ENCODE results near the gene PEX10. TPM values are rescaled to one million over a fixed set of nuclear protein-coding genes. Genes with fewer than 3 reads are reported as not detected.
A peak's percentile ranks its signal among the peaks of the same experiment; 100 is the strongest.

PEX10 gene
- total RNA-seq, 8 experiments from 2014 or later = 11.3 to 27.8 (median 20.9) TPM

DNA sequence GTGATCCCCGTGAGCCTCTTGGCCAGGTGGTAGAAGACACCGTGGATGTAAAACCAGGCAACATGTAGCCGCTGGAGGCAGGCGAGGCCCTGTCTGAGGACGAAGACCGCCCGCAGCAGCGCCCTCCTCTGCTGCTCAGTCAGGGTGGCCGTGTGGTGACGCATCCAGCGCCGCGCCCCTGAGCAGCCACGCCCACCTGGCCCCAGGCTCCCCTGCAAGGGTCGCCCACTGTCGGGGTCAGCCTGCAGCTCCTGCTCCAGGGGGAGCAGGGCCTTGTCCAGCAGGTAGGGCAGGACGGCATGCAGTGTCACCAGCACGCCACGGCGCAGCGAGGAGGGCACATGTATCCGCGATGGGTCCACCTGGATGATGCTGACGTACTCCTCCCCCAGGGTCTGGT lies 3.9 kb downstream of the PEX10 start:
- in situ Hi-C loops (cut with MboI; ENCODE audit: low pct_unique_long_range_greater_than_20kb in 2 of 9, low sequenced_read_pairs in 9 of 9, unreplicated experiment in 9 of 9) = loop anchor here in 5 of 9 experiments (25.0 kb wide), 3 partner anchors 129 to 1029 kb away; partner anchors contain the start of genes HES5 (in 2 of the 5) and PANK4 (in 2 of the 5)
- Histone ChIP-seq H3K4me3 (no peak overlapping the region), H3K4me1 (replicated peaks in 1 of 2) (peaks cover 10% of the 10 kb centered on the region in 2 donors), H3K27ac (no peak overlapping the region)
- WGBS, 10 experiments = 73 to 100% (median 88%) methylated on average over 1 to 9 of the region's 24 CpGs; no CpG with 5 or more reads in 4 of the 10 experiments
- no peak for ATAC-seq (replicated peaks in 6 of 8)

DNA sequence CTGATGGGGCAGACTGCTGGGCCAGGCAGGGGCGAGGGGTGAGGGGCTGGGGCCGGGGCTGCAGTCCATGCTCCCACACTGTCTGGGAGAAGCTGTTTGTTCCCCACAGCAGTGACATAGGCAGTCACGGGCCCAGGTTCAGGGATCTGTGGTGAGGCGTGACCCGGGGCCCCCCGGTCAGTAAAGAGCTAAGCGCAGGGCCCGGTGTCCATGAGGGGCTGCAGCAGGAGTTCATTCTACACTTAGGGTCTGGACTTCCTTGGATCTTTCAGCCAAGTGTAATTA lies 4.4 kb downstream of the PEX10 start:
- in situ Hi-C loops (cut with MboI; ENCODE audit: low pct_unique_long_range_greater_than_20kb in 2 of 9, low sequenced_read_pairs in 9 of 9, unreplicated experiment in 9 of 9) = loop anchor here in 5 of 9 experiments (25.0 kb wide), 3 partner anchors 129 to 1029 kb away; partner anchors contain the start of genes HES5 (in 2 of the 5) and PANK4 (in 2 of the 5)
- WGBS, 10 experiments = 40 to 80% methylated on average over 1 to 3 of the region's 8 CpGs; no CpG with 5 or more reads in 8 of the 10 experiments
- Histone ChIP-seq H3K27ac (no peak overlapping the region), H3K4me1 (replicated peaks in 1 of 2) (peaks cover 5 to 6% of the 10 kb centered on the region in 2 donors), H3K4me3 (no peak overlapping the region)
- no peak for ATAC-seq (replicated peaks in 6 of 8)

DNA sequence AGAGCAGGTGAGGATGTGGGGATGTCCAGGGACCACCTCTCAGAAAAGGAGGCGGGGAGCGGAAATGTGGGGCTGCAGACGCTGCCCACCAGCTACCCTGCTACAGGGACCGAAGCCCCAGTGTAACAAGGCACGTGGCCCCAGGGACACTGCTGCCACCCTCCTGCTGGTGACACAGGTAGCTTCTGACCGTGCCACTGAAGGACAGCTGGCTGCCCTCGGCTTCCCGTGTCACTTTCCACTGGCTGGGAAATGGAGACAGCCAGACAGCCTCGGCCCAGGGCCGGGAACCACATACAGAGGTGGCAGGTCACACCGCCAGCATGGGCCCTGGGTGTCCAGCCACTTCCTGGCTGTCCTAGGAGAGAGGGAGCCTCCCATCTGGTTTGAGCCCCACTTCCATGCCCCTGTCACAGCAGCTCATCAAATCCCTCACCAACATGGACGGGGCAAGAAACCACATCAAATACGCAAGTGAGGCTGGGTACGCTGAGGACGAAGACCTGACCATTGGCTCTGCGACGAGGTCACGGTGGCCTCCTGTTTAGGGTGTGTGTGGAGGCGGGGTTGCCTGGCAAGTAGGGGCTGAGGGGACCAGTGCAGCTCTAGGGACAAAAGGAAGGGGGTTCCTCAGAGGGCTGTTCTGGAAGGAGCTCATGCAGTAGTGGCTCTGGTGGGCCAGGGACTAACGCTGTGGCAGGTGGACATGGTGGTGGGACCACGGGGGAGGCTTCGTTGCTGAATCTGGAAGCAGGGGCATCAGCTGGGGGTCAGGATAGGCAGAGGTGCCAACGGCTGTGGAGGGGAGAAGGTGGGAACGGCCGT lies 5.0 kb downstream of the PEX10 start:
- Histone ChIP-seq H3K27ac (no peak overlapping the region), H3K4me1 (replicated peaks in 1 of 2) (peaks cover 5 to 6% of the 10 kb centered on the region in 2 donors), H3K4me3 (no peak overlapping the region)
- WGBS, 10 experiments = 76 to 86% (median 80%) methylated on average over 5 to 15 of the region's 25 CpGs; no CpG with 5 or more reads in 5 of the 10 experiments
- ATAC-seq (replicated peaks in 6 of 8) = no peak
- in situ Hi-C loops (cut with MboI; ENCODE audit: low pct_unique_long_range_greater_than_20kb in 2 of 9, low sequenced_read_pairs in 9 of 9, unreplicated experiment in 9 of 9) = loop anchor here in 5 of 9 experiments (25.0 kb wide), 3 partner anchors 130 to 1030 kb away; partner anchors contain the start of genes HES5 (in 2 of the 5) and PANK4 (in 2 of the 5)

DNA sequence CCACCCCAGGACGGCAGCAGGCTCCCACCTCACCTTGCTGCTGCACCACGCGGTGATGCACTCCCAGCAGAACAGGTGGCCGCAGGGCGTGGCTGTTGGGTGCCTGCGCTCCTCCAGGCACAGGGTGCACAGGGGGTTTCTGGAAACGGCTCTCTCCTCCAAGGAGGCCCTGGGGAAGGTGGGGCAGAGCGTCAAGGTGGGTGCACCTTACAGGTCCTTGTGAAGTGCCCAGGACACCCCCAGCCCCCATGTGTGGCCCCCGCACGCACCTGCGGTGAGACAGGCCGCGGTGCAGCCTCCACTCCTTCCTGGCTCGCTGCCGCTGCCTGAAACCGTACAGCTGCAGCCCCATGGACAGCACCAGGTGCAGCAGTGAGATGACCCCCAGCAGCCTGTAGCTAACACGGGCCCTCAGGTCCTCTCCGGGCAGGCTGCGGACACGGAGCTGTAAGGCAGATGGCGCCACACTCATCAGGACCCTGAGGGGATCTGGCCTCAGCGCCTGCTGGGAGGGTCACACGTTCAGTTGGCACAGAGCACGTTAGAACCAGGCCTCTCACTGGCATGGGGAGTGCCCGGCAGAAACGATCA lies 5.8 kb downstream of the PEX10 start:
- Histone ChIP-seq H3K4me3 (no peak overlapping the region), H3K27ac (no peak overlapping the region), H3K4me1 (replicated peaks in 1 of 2) (peaks cover 4% of the 10 kb centered on the region in 2 donors)
- WGBS, 10 experiments = 73 to 84% (median 79%) methylated on average over 8 to 17 of the region's 26 CpGs; no CpG with 5 or more reads in 7 of the 10 experiments
- ATAC-seq (replicated peaks in 6 of 8) = peak in 5 of 8 experiments; percentile 9 to 24 (median 17)
- in situ Hi-C loops (cut with MboI; ENCODE audit: low pct_unique_long_range_greater_than_20kb in 2 of 9, low sequenced_read_pairs in 9 of 9, unreplicated experiment in 9 of 9) = loop anchor here in 5 of 9 experiments (25.0 kb wide), 3 partner anchors 131 to 1031 kb away; partner anchors contain the start of genes HES5 (in 2 of the 5) and PANK4 (in 2 of the 5)

DNA sequence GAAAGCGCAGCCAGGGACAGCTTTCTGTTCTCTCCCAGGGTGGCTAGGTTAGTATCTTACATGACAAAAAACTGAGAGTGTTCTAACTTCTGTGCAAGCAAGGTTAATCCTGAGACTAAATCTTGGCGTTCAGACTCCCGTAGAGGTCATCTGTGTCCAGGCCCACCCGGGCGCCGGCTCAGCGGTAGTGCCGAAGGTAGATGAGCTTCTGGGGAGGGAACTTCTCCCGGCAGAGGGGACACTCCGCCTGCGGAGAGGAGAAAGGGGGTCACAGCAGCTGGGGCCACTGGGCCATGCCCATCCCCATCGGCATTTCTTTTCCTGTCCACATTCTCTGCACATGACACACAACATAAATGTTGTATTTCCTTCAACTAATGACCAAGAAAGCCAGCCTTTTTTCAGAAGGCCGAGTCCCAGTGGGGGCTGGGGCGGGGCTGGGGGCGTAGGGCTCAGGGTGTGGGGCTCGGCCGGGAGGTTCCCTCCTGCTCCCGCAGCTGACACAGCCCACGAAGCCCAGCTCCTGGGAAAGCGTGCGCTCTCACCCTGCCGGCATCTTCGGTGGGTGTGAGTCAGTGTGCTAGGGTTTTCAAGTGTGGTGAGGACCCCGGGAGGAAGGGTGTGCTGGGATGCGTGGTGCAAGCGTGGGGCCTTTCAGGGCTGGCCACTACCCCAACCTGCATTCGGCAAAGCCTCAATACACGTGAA lies 6.6 kb downstream of the PEX10 start:
- ATAC-seq (replicated peaks in 6 of 8) = peak in 5 of 8 experiments; percentile 1 to 17 (median 7)
- Histone ChIP-seq H3K4me1 (replicated peaks in 1 of 2) (no peaks in the 10 kb centered on the region), H3K4me3 (no peak overlapping the region), H3K27ac (no peak overlapping the region)
- WGBS, 10 experiments = 53 to 91% (median 81%) methylated on average over 1 to 13 of the region's 28 CpGs; no CpG with 5 or more reads in 3 of the 10 experiments
- in situ Hi-C loops (cut with MboI; ENCODE audit: low pct_unique_long_range_greater_than_20kb in 2 of 9, low sequenced_read_pairs in 9 of 9, unreplicated experiment in 9 of 9) = loop anchor here in 5 of 9 experiments (25.0 kb wide), 3 partner anchors 132 to 1032 kb away; partner anchors contain the start of genes HES5 (in 2 of the 5) and PANK4 (in 2 of the 5)

DNA sequence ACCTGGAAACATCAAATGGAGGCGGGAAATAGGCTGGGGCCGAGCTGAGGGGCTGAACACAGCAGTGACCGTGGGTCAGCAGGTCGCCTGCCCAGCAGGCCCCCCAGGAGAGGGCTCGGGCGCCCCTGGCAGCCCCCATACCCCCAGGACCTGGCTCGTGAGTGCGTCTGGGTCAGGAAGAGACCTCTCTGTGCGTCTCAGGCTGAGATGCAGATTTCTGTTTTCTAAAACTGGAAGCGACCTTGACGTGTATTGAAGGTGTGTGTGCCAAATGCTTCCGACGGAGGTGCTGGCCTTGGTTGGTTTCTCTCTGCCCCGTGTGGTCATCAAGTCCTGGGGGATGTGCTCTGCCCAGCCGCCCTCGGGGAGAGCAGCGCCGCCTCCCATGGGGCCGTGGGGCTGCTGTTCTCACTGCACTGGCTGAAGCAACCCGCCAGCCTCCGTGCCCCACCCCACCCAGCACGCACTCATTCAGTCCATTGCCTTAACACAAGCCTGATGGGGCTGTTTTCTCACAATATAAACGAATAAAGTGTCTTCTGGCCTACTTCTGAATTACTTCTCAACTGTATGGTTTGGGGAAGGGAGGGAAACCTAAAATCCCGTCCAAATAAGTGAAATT lies 7.4 kb downstream of the PEX10 start:
- in situ Hi-C loops (cut with MboI; ENCODE audit: low pct_unique_long_range_greater_than_20kb in 2 of 9, low sequenced_read_pairs in 9 of 9, unreplicated experiment in 9 of 9) = loop anchor here in 5 of 9 experiments (25.0 kb wide), 3 partner anchors 132 to 1032 kb away; partner anchors contain the start of genes HES5 (in 2 of the 5) and PANK4 (in 2 of the 5)
- WGBS, 10 experiments = 53 to 100% (median 83%) methylated on average over 1 to 20 of the region's 24 CpGs; no CpG with 5 or more reads in 4 of the 10 experiments
- Histone ChIP-seq H3K4me3 (no peak overlapping the region), H3K27ac (no peak overlapping the region), H3K4me1 (replicated peaks in 1 of 2) (no peaks in the 10 kb centered on the region)
- ATAC-seq (replicated peaks in 6 of 8) = peak; percentile 8 to 35 (median 22)

DNA sequence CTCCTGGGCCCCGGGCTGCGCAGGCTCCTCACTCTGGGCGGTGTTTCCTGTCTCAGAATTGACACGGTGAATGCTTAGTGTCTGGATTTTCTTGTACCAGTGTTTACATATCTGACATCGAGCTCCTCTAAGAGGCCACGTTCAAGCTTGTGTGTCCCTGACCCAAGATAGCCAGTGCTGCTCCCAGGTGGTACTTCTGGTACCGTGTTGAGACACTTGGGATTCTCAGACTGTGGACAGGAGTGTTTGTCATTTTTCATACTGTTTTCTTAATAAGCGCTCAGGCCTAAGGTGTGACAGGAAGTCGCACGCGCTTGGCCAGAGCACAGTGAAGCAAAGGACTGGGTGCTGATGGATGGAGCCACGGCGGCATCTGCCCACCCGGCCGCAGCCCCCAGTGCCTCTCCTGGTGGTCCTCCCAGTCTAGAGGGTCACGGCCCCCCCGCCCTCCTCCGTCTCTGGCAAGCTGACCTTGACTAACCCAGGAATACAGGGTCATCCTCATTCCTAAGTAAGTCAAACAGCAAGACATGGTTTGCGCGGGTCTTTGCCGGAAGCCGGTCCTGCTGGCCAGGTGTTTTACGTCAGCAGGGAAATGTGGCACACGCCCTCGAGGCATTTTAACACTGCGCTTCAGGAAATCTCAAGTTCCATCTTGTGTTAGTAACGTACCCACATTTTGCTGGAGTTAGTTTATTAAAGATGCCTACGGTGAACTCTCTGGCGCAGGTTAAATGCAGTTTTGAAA lies 8.0 kb downstream of the PEX10 start:
- Histone ChIP-seq H3K4me3 (no peak overlapping the region), H3K4me1 (replicated peaks in 1 of 2) (no peaks in the 10 kb centered on the region), H3K27ac (no peak overlapping the region)
- no peak for ATAC-seq (replicated peaks in 6 of 8)
- in situ Hi-C loops (cut with MboI; ENCODE audit: low pct_unique_long_range_greater_than_20kb in 2 of 9, low sequenced_read_pairs in 9 of 9, unreplicated experiment in 9 of 9) = loop anchor here in 5 of 9 experiments (25.0 kb wide), 3 partner anchors 133 to 1033 kb away; partner anchors contain the start of genes HES5 (in 2 of the 5) and PANK4 (in 2 of the 5)
- 70 to 100% (median 92%) methylated on average over 2 to 25 of the region's 29 CpGs; no CpG with 5 or more reads in 3 of the 10 experiments for WGBS, 10 experiments

DNA sequence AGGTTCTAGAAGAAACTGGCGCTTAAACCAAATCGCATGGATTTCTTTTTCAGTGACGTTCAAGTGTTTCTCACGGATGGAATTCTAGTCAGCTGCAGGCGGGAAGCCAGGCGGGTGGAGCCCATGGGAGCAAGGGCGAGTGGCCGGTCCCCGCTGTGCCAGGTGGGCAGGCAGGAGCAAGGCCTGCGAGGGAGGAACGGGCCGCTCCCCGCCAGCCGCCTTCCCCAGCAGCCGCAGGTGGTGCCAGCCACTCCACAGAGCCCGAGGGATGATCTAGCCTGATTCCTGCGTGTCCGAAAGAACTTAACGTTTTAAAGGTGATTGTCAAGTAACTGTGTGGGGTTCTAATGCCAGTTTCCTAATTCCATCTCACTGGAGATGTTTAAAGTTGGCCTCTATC lies 9.1 kb downstream of the PEX10 start:
- no peak overlapping the region for H3K27ac ChIP-seq
- in situ Hi-C loops (cut with MboI; ENCODE audit: low pct_unique_long_range_greater_than_20kb in 2 of 9, low sequenced_read_pairs in 9 of 9, unreplicated experiment in 9 of 9) = loop anchor here in 5 of 9 experiments (25.0 kb wide), 3 partner anchors 134 to 1034 kb away; partner anchors contain the start of genes HES5 (in 2 of the 5) and PANK4 (in 2 of the 5)

DNA sequence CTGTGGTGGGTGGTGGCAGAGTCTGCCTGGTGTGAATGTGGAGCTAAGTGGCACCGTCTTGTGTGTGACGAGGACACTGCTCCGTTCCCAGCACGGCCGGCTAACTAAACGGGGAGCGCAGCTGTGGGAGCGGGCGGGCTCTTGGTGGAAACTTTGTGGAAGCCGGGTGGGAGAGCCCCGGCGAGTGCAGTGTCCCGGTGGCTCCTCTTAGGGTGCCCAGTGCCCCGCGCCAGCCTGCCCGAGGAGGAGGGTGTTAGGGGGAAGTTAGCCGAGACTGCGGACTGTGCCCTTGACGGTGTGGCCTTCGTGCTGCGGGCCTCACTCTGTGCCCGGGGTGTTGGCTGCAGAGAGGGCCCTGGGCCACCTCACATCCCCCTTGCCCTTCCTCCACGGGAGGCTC lies 9.9 kb downstream of the PEX10 start:
- 85 to 100% (median 98%) methylated on average over 1 to 19 of the region's 23 CpGs; no CpG with 5 or more reads in 2 of the 10 experiments for WGBS, 10 experiments
- in situ Hi-C loops (cut with MboI; ENCODE audit: low pct_unique_long_range_greater_than_20kb in 2 of 9, low sequenced_read_pairs in 9 of 9, unreplicated experiment in 9 of 9) = loop anchor here in 5 of 9 experiments (25.0 kb wide), 3 partner anchors 135 to 1035 kb away; partner anchors contain the start of genes HES5 (in 2 of the 5) and PANK4 (in 2 of the 5)
- peak in 1 of 8 experiments; percentile 2 for ATAC-seq (replicated peaks in 6 of 8)
- Histone ChIP-seq H3K4me3 (no peak overlapping the region), H3K4me1 (replicated peaks in 1 of 2) (no peaks in the 10 kb centered on the region), H3K27ac (peak overlapping the region in 1 of 2 donors; percentile 14)

More for the DNA sequence above, 9.1 kb downstream of the PEX10 start:
- H3K4me1 ChIP-seq (replicated peaks in 1 of 2) = no peaks in the 10 kb centered on the region
- H3K4me3 ChIP-seq = no peak overlapping the region
- no peak for ATAC-seq (replicated peaks in 6 of 8)
- WGBS, 10 experiments = 83 to 100% (median 92%) methylated on average over 2 to 19 of the region's 19 CpGs; no CpG with 5 or more reads in 2 of the 10 experiments

DNA sequence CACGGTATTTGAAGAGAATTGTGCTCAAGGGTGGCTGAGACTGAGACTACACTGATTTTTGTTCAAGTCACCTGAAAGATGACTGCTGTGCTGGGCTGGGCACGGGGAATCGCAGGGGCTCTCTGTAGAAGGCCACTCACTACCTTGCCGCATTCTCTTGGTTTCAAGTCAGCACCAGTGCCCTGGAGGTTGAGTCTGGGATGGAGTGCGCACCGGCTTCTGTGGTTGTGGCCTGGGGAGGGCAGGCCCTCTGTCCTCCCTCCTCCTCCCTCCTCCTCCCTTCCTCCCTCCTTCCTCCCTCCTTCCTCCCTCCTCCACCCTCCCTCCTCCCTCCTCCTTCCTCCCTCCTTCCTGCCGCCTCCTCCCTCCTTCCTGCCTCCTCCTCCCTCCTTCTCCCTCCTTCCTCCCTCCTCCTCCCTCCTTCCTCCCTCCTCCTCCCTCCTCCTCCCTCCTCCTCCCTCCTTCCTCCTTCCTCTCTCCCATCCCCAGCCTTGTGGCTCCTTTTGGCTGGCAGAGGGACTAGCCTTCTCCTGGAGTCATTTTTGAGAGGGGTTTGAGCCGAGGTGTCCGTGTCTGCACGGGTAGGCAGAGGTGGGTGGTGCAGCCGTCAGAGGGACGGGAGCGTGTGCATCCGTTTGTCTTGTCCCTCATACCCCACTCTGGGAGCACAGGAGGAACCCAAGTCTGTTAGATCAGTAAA lies 11.3 kb downstream of the PEX10 start:
- Histone ChIP-seq H3K4me1 (replicated peaks in 1 of 2) (no peaks in the 10 kb centered on the region), H3K4me3 (no peak overlapping the region), H3K27ac (no peak overlapping the region)
- in situ Hi-C loops (cut with MboI; ENCODE audit: low pct_unique_long_range_greater_than_20kb in 2 of 9, low sequenced_read_pairs in 9 of 9, unreplicated experiment in 9 of 9) = loop anchor here in 5 of 9 experiments (25.0 kb wide), 3 partner anchors 136 to 1036 kb away; partner anchors contain the start of genes HES5 (in 2 of the 5) and PANK4 (in 2 of the 5)
- WGBS, 10 experiments = 25 to 100% (median 93%) methylated on average over 1 to 13 of the region's 14 CpGs; no CpG with 5 or more reads in 4 of the 10 experiments
- ATAC-seq (replicated peaks in 6 of 8) = no peak

DNA sequence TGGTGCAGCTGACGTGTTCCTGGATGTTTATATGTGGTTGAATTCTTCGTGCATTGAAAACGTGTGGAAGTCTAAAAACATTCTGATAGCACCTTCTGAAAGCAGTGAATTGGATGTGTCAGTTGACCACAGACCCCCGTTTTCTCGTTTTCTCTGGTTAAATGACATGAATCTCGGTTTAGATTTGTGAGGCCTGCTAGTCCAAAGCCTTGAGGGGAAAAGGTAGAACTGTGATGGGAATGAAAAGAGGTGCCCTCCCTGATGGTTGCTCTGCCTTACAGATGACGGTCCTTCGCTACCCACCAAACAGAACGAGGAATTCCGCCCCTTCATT lies 11.8 kb downstream of the PEX10 start:
- in situ Hi-C loops (cut with MboI; ENCODE audit: low pct_unique_long_range_greater_than_20kb in 2 of 9, low sequenced_read_pairs in 9 of 9, unreplicated experiment in 9 of 9) = loop anchor here in 5 of 9 experiments (25.0 kb wide), 3 partner anchors 137 to 1037 kb away; partner anchors contain the start of genes HES5 (in 2 of the 5) and PANK4 (in 2 of the 5)
- Histone ChIP-seq H3K27ac (no peak overlapping the region), H3K4me3 (no peak overlapping the region), H3K4me1 (replicated peaks in 1 of 2) (no peaks in the 10 kb centered on the region)
- ATAC-seq (replicated peaks in 6 of 8) = no peak
- 62 to 100% (median 93%) methylated on average over 1 to 10 of the region's 10 CpGs; no CpG with 5 or more reads in 1 of the 10 experiments for WGBS, 10 experiments
